NCI-H1092 (cell line): ENCODE data around the gene C10orf90.

Experiments used
- DNase-seq: peaks from one replicate; lab custom pipeline; 2025; lab: John Stamatoyannopoulos, UW

Gene C10orf90, protein sequence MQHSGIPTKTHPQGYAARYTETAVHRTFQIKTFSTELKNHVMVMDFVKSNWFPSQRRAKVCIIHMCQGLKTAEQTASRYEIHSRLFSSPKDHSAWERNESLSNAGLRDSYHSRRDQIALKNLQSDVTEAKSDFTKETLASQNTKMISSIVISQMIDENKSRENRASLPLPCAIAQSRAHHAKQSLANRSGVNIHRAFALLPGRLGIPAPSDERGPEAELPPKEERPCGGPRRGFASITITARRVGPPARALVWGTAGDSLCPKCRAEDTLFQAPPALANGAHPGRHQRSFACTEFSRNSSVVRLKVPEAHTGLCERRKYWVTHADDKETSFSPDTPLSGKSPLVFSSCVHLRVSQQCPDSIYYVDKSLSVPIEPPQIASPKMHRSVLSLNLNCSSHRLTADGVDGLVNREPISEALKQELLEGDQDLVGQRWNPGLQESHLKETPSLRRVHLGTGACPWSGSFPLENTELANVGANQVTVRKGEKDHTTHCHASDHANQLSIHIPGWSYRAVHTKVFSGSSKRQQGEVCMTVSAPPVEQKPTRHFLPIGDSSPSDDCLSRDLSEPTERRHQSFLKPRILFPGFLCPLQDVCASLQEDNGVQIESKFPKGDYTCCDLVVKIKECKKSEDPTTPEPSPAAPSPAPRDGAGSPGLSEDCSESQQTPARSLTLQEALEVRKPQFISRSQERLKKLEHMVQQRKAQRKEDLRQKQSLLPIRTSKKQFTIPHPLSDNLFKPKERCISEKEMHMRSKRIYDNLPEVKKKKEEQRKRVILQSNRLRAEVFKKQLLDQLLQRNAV

DNA sequence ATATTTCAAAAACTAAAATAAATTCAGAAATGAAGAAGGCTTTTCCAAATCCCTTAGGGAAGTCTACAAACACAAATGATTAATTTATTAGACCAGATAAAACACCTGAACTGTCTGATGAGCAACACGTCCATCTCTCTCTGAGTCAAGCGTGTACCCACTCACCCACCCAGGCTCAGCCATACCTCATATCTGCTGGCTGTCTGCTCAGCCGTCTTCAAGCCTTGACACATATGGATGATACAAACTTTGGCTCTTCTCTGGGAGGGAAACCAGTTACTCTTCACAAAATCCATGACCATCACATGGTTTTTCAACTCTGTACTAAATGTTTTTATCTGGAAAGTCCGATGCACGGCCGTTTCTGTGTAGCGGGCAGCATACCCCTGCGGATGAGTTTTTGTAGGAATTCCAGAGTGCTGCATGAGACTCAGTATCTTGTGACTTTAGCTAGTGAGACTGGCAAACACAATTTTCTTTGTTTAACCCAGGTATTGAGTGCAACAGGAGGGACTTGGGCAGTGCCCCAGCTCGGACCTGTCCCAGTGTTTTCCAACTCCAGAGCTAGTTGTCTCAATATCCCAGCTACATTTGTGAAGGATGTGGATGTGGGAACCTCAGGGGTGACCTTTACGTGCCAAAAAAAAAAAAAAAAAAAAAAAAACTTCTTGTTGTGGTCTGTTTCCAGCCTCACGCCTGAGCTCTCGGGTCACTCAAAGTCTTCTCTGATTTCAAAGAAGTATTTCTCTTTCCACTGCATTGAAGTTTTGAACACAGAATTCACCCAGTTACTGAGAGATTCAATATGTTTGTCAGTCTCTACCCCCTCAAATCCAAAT is at the start of gene C10orf90:
C10orf90 (minus strand) TSS at position 638 of the 839 bp plus-strand sequence; CDS start at position 425, 213 bp downstream.
- DNase-seq, result no peak

DNA sequence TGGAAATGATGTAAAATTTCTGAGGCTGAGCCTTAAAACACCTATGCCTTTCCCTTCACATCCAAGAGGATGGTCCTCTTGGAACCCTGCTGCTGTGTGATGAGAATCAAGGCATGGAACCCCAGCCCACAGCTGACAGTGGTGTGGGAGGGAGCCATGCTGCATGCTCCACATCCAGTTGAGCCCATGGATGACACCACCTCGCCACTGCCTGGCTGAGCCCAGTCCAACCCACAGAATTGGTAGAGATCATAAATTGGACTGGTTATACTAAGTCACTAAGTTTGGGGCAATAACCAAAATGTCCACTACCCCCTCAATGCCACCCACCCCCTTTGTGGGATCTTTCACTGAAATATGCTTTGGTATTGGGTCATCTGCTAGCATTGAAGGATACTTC is 45.9 kb upstream of the C10orf90 start:
- no peak for DNase-seq

DNA sequence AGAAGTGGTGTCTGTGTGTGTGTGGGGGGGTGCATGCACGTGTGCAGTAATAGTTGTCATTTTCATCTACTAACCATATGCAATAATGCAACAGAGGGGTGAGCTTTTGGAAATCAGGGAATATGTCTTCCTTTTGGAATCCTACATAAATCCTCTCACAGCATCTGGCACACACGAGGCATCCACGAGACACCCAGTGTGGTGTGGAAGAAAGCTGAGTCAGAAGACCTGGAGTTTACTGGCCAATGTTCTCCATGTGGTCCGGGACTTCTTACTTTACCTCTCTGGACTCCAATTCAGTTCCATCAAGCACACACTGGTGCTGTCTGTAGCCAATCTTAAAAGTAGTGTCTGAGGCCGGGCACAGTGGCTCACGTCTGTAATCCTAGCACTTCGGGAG is 43.1 kb upstream of the C10orf90 start:
- DNase-seq, result no peak

DNA sequence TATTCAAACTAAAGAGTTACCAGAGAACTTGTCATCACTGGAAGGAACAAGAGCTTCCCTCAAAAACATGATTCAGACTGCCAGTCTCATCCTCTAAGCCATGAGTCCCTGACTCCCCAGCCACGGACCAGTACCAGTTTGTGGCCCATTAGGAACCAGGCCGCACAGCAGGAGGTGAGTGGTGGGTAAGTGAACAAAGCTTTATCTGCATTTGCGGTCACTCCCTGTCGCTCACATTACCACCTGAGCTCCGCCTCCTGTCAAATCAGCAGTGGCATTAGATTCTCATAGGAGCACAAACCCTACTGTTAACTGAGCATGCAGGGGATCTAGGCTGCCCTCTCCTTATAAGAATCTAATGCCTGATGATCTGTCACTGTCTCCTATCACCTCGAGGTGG is 42.2 kb upstream of the C10orf90 start:
- no peak for DNase-seq

DNA sequence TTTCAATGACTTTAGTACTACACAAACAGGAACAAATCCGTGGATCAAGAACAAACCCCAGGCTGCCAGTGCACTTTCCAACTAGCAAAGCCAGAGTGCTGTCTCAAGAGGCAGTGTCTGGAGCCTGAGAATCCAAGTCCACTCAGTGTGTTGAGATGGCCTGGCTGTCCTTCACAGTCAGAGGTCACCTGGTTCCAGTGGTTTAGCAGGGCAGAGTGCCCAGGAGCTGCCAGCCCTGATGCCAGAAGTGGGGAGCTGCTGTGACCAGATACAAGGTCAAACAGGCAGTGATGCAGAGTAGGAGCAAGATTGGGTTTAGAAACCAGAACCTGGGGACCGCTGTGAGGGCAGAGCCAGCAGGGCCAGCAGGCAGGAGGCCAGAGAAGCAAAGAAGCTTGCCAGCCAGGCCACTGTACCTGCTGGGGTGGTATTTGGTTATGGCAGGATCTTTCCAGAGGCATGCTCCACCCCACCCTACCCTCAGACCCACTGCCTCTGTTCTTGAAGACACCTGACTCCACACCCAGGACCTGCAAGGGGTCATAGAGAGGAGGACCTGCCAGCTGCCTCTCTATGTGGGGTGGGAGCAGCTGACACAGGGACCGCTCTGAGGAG is 35.6 kb upstream of the C10orf90 start:
- DNase-seq, result no peak

DNA sequence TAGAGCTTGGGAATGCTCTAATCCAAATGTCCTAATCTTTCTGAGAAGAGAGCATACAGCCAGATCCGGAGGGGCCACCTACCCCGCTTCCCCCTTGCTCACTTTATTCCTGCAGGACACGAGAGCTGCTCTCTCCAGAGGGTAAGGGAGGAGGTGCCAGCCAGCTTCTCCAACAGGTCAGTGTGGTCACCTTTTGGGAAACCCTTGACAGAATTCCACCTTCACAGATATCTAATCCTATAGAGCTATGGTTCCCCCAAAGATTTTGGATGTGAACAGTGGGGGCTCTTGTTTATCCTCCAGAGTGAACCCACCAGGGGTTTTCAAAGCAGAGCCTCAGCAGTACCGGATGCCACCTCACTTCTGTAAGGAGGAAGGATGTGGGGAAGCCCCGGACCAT is 34.6 kb upstream of the C10orf90 start:
- no peak for DNase-seq

DNA sequence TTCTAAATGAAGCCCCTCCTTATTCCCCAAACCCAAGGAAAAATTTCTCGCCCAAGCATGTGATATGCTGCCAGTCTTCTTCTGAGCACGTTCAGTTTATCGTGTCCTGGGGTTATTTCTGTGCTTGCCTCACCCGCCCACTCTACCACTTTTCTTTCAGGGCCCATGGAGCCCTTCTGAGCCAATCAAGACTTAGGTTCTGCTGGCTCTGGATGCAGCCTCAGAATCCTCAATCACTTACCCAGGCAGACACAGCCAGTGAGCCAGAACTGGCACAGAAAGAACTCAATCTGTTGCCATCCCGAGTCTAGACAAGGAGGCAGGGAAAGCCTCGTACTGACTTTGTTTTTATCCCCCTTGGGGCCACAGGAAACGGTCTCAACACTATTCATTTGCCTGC is 34.2 kb upstream of the C10orf90 start:
- no peak for DNase-seq

DNA sequence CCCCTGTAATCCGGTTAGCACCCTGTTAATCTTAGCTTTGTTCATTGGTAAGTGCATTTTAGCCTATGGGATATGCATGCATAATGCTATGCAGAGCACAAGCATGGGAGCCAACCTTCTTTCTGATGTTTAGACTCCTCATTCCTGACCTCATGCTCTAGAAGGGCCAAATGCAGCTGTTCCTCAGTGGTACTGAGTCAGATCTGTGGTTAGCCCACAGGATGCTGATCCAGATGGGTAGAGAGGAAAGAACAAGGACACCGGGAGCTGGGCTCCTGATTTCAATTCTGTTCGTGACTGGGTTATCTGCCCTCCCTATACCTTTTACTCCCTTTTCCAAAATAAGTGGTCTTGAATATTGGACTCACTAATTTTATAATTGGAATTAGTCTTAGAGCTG is 31.7 kb upstream of the C10orf90 start:
- DNase-seq, result no peak

DNA sequence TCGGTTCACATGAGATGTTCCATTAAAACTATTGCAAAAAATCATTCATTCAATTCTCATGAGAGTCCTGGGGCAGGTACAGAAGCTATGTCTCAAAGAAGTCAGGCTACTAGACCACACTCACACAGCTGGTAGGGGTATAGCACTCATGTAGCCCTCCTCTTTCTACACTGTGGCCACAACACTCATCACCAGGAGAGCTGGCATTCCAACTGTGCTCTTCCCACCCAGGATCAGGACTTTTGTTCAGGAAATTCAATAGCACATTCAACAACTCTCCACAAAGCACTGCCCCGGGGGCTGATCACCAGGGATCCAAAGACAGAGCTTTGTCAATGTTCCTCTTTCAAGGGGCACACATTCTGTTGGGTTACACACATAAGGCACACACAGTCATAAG is 31.0 kb upstream of the C10orf90 start:
- DNase-seq, result no peak

DNA sequence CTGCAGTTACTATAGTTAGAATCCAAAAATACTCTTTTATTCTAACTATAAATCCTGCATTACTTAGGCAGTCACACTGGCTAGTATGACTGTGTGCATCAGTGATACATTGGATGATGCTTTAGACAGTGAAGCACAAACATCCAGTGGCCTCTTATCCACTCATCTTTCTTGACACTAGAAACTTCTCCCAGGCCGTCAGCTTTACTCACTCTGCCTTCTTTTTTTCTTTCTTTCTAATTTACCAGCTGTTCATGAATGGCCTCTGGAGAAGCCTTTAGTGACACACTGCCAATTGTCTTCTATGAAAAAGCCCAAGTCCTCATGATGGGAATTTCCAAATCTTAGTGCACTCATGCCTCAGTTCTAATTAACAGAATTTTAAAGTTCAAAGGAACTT is 26.2 kb upstream of the C10orf90 start:
- DNase-seq, result no peak

DNA sequence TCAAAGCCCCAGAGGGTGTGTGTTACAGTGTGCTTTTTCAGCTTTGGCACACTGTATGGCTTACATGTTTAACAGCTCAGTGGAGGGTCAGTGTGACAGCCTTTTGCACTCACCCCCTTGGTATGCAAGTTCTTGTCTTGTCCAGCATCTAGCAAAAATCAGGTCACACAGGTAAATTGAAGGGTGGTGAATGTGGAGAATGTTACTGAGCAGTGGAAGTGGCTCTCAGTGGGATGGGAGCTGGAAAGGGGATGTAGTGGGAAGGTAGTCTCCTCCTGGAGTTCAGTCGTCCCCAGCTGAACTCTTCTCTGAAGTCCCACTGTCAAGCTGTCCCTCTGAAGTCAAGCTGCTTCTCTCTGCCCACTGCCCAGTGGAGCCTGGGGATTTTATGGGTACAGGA is 21.0 kb upstream of the C10orf90 start:
- no peak for DNase-seq

DNA sequence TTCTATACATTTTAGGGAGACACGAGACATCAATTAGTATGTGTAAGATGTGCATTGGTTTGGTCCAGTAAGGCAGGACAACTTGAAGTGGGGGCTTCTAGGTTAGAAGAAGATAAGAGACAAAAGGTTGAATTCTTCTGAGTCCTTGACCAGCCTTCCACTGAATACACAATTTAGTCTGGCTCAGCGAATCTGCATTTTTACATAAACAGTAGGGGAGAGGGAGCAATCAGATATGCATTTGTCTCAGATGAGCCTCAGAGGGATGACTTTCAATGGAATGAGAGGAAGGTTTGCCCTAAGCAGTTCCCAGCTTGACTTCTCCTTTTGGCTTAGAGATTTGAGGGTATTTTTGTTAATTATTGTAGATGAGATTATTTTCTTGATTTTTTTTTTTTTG is 20.0 kb upstream of the C10orf90 start:
- DNase-seq, result no peak

DNA sequence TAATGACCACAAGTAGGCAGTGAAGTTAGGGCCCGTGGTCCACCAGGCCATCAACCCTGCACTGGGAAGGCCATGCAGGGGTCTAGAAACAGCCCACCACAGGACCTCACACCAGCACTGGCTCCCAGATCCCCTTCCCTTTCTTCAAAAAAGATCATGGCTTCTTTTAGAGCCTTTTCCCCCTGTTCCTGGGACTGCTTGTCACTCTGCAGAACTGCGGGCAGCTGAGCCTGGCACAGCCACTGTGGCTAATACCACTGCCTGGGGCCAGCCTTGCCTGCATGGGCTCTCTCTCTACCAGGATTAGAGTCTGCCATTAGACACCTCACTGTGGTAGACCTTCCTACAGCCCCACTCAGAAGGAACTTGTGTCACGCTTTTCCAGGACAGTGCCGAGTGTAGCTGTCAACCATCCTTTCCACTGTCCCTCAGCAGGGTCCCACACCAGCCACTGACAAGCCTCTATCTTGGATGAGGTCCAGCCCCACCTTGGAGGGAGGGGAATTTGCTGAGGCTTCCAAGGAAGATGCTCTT is 19.0 kb upstream of the C10orf90 start:
- no peak for DNase-seq

DNA sequence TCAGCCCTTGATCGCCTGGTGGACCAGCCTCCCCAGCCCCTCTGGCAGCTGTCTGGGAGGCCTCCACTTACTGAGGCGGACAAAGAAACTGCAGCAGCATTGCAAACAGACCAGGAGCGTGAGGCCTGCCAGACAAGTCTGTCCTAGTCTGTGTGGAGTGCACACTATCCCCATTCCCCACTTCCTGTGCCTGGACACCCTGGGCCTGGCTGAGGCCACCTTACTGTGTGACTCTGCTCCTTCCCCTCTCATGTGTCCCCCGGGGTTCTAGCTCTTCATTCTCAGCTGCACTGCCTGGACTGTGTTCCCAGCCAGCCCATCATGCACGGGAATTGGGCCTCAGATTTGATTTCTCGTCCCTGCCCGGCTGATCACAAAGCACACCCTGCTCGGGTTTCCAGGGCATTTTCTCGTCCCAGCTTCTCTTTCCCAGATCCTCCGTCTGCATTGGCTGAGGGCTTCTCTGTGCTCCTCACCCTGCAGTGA is 16.7 kb upstream of the C10orf90 start:
- DNase-seq, result no peak

DNA sequence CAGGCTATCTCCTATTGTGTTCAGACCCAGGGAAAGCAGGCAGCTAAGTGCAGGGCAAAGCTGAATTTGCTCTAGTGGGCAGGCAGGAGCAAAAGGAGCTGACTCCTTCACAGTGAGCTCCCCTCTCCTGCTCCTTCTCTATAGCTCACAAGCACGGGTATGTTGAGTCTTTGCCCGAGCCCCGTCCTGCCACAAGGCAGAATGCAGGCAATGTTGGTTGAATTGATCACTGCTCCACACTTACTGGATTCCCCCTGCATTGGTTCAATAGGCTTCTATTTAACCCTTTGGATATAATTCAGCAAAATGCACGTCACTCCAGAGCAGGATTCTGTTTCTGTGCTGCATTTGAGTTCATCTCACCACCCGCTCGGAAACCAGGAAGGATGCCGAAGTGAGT is 16.2 kb upstream of the C10orf90 start:
- DNase-seq, result no peak

DNA sequence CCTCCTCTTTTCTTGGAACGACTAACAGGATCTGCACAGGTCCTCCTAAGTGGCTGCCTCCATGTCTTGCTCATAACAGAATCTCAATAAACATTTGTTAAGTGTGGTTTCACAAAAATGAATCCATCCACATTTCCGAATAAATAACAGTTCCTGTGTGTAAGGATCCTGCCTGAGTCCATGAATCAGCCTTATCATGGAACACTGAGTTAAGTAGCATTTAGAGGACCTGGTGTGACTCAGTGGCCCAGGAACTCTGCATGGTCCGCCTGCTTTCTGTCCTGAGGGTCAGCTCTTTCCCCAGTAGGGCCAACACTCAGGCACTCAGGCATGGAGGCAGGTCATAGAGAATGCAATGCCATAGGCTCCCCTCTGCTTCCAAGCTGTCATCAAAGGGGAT is 15.8 kb upstream of the C10orf90 start:
- no peak for DNase-seq

DNA sequence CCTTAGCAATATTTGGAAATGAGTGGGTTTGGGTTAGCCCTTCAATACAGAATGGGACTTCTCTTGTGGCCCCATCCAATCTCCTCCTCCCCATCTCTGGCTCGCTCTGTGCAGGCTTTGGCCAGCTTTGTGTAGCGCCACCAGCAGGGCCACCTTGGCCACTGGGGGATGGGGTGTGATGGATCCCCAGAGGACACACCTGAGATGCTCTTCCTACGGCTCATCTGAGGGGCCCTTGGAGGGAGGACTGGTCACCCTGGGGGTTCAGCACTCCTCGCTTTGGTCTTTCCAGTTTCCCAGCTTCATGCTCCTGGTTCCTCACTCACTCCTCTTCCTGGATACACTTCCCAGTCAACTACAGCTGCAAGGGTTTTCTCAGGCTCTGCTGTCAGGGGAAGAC is 15.3 kb upstream of the C10orf90 start:
- no peak for DNase-seq

DNA sequence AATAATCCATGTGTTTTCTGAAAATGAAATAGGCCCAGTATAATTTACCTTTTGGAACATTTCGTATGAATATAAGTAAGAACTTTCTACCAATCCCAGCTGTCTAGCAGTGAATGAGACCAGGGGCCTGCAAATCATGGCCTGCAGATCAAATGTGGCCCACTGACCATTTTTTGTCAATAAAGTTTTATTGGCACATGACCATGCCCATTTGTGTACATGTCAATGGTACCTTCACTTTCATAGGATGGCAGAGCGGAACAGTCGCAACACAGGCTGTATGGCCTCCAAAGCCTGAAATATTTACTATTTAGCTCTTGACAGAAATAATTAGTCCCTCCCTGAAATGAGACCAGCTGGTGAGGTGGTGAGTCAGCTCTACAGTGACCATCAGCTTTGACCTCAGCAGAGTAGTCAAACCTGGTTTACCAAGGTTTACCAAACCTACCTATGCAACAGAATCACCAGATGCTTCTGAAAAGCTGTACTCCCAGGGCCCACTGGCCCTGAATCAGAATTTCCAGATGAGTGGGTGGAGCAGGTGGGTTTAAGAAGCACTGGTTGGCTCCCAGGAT is 13.8 kb upstream of the C10orf90 start:
- DNase-seq, result no peak

DNA sequence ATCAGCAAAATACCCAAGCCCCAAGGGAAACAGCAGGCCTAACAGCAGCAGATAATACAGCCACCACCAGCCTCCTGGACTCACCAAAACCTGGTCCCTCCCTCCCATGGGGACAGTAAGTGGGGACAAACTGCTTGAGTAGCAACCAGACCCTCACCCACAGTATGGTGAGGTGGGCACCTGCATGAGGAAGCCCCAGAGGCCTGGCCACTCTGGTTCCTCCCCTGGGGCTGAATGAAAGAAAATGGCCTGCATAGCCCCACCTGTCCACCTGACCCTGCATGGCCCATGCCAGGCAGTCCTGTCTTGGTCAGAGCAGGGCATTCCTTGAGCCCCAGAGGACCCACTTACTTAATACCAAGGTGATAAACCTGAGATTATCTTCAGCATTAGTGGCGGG is 13.0 kb upstream of the C10orf90 start:
- no peak for DNase-seq

DNA sequence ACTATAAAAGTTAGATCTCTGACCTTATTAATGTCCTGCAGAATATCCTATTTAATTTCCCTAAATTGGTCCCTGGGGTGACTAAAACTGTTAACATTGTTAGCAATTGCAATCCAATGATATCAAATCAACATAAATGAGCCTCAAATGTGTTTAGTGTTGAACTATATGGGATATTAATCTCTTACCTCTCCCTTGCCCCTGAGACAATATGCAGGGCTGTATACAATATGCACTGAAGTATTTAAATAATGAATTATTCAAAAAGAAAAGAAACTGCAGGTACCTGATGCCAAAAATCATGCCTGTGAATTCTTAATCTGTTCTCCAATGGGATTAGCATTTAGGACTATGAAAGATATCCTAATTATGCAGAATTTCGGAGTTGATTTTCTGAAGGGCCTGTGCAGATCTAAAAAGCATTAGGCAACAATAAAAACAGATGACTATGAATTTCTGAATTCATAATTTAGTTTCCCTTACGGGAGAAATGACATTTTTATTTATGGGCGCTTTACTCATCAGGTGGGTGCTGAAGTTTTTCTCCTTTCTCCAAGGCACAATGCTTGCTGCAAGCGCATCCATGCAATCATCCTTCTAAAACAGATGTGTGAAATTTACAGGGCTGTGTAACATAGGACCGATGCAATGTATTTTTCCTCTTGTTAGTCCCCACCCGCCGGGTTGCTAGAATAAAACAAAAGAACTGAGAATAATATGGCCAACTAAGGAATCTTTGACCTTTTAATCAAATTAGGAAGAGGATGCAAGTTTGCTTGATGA is 5.4 kb upstream of the C10orf90 start:
- DNase-seq, result no peak
